ENCODE data around the gene RGS19.
A peak's percentile ranks its signal among the peaks of the same experiment; 100 is the strongest.

Gene RGS19

GRCh38 chr20:64076061-64076997 is 3.0 kb downstream of the RGS19 start:
- DNase-seq: no peak

GRCh38 chr20:64075556-64075955 is 3.8 kb downstream of the RGS19 start:
- no peak for DNase-seq

GRCh38 chr20:64074963-64075362 is 4.4 kb downstream of the RGS19 start:
- DNase-seq: no peak

GRCh38 chr20:64074184-64074789 is 5.0 kb downstream of the RGS19 start:
- no peak for DNase-seq

- no peak for DNase-seq
These were observed 5.7 kb downstream of the RGS19 start for GRCh38 chr20:64073476-64074183.

GRCh38 chr20:64072498-64073063 is 6.7 kb downstream of the RGS19 start:
- no peak for DNase-seq

- DNase-seq: no peak
These were observed 7.7 kb downstream of the RGS19 start for GRCh38 chr20:64071341-64072332.

- DNase-seq: no peak
These were observed 8.9 kb downstream of the RGS19 start for GRCh38 chr20:64070244-64070993.

GRCh38 chr20:64069614-64070243 is 9.6 kb downstream of the RGS19 start:
- DNase-seq: peak; percentile 9

- DNase-seq: no peak
These were observed 10.1 kb downstream of the RGS19 start for GRCh38 chr20:64069209-64069613.

GRCh38 chr20:64068386-64069208 is 10.7 kb downstream of the RGS19 start:
- DNase-seq: peak; percentile 11

GRCh38 chr20:64067733-64068307 is 11.5 kb downstream of the RGS19 start:
- DNase-seq: peak; percentile 7

GRCh38 chr20:64067005-64067632 is 12.2 kb downstream of the RGS19 start:
- no peak for DNase-seq

- DNase-seq: no peak
These were observed 13.4 kb downstream of the RGS19 start for GRCh38 chr20:64065974-64066343.

GRCh38 chr20:64065062-64065973 is 14.0 kb downstream of the RGS19 start:
- no peak for DNase-seq

- no peak for DNase-seq
These were observed 15.1 kb downstream of the RGS19 start for GRCh38 chr20:64064145-64064698.

- peak; percentile 14 for DNase-seq
These were observed 15.8 kb downstream of the RGS19 start for GRCh38 chr20:64063389-64064144.
